HFFc6 (cell line): Measurements from ENCODE around the gene PMVK. TPM values are rescaled to one million over a fixed set of nuclear protein-coding genes. Genes with fewer than 3 reads are reported as not detected.
"Not testable (repeated sequence)": the region's sequence is repeated elsewhere in the genome, so short reads cannot be mapped to it uniquely, and the experiment has no call there.

ENCODE experiments used
- DNase-seq: peaks from one replicate; pipeline ENCODE4 v3.0.0-alpha.2; 2018
- H3K27ac Mint-ChIP-seq: 2 replicates; pipeline ENCODE4 v1.8.0; 2020; ENCODE audit warnings: mild to moderate bottlenecking, mixed read lengths
- H3K27me3 Mint-ChIP-seq: 2 replicates; pipeline ENCODE4 v1.8.0; 2021; ENCODE audit warnings: mild to moderate bottlenecking, moderate library complexity, mixed read lengths; ENCODE audit not compliant: insufficient read depth
- H3K36me3 Mint-ChIP-seq: 2 replicates; pipeline ENCODE4 v1.8.0; 2021; ENCODE audit warnings: low read depth, mixed read lengths
- H3K4me1 Mint-ChIP-seq: 2 replicates; pipeline ENCODE4 v1.8.0; 2020; ENCODE audit warnings: low read depth, mixed read lengths
- H3K4me3 Mint-ChIP-seq: 2 replicates; pipeline ENCODE4 v1.8.0; 2020; ENCODE audit warnings: mild to moderate bottlenecking, moderate library complexity, mixed read lengths
- H3K9me3 Mint-ChIP-seq: 2 replicates; pipeline ENCODE4 v1.8.0; 2020; ENCODE audit warnings: mild to moderate bottlenecking, mixed read lengths
- long read RNA-seq: library from polyadenylated mRNA; unstranded; transcript quantifications from one replicate; pipeline ENCODE4 v2.0.0, GENCODE V29; 2019
- total RNA-seq, 6 experiments: library from RNA; stranded (reverse); fragmentation: NEBNext Ultra II Directional; extraction: Animal tissue kit (Norgen Biotek cat#: 25700); gene quantifications; 2 replicates in 1 of 6; 3 replicates in 5 of 6; pipeline ENCODE4 v1.2.3, GENCODE V29; 2021
- TF ChIP-seq, protein P1 (sequence below): fragments of 200-600 bp; sonication (generic); IDR thresholded peaks from 2 replicates; pipeline ENCODE4 v1.5.0; 2021; ENCODE audit warnings: antibody characterized with exemption, mild to moderate bottlenecking

PMVK gene
- 10 to 100 TPM; 29.1 to 33.4 (median 32.5) TPM for total RNA-seq
- long read RNA-seq, transcript PMVK-201 (5 exons, 1,280 nt), result major isoform, 59 of 61 reads
- long read RNA-seq, partial matches to known transcripts, result 1 of 61 reads
- long read RNA-seq, other reads (novel, unspliced or antisense), result 1 of 61 reads

DNA sequence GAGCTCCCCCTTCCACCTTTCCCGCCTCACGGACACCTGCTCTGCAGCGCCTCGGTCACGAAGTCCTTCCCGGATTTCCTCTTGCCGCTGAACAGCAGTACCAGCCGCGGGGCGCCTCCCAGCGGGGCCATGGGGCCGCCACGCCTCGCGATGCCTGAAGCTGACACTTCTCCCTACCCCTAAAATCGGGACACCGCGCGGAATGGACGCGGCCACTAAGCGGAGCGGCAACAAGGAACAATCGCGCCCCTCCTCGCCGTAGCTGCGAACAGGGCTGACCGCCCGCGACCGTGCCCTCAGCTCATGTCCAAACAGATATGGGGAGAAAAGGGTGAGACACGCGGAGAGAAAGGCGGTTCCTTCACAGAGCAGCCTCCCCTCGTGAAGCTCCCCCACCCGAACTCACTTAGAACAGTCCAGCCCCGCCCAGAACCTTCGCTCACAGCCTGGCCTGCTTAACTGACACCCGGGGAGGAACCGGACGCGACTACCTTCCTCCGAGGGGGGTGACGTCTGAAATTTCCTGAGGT, at the start of gene PMVK:
Gene PMVK, minus strand, starts transcription at position 165 of the 530 bp plus-strand sequence. Its CDS starts 34 bp downstream, at position 131.
- DNase-seq, result peak; percentile 95
- TF ChIP-seq, protein P1, sequence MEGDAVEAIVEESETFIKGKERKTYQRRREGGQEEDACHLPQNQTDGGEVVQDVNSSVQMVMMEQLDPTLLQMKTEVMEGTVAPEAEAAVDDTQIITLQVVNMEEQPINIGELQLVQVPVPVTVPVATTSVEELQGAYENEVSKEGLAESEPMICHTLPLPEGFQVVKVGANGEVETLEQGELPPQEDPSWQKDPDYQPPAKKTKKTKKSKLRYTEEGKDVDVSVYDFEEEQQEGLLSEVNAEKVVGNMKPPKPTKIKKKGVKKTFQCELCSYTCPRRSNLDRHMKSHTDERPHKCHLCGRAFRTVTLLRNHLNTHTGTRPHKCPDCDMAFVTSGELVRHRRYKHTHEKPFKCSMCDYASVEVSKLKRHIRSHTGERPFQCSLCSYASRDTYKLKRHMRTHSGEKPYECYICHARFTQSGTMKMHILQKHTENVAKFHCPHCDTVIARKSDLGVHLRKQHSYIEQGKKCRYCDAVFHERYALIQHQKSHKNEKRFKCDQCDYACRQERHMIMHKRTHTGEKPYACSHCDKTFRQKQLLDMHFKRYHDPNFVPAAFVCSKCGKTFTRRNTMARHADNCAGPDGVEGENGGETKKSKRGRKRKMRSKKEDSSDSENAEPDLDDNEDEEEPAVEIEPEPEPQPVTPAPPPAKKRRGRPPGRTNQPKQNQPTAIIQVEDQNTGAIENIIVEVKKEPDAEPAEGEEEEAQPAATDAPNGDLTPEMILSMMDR, result peak; percentile 72
- no peaks in the 10 kb centered on the region; the same call in 1 of the 2 replicates for H3K27me3 Mint-ChIP-seq
- H3K27ac Mint-ChIP-seq, result peak within 1 kb of the TSS; percentile 100
- no peaks in the 10 kb centered on the region for H3K9me3 Mint-ChIP-seq
- H3K4me3 Mint-ChIP-seq, result peak within 1 kb of the TSS; percentile 99
- H3K36me3 Mint-ChIP-seq, result no peaks in the 10 kb centered on the region
- peaks cover 25% of the 10 kb centered on the region for H3K4me1 Mint-ChIP-seq

DNA sequence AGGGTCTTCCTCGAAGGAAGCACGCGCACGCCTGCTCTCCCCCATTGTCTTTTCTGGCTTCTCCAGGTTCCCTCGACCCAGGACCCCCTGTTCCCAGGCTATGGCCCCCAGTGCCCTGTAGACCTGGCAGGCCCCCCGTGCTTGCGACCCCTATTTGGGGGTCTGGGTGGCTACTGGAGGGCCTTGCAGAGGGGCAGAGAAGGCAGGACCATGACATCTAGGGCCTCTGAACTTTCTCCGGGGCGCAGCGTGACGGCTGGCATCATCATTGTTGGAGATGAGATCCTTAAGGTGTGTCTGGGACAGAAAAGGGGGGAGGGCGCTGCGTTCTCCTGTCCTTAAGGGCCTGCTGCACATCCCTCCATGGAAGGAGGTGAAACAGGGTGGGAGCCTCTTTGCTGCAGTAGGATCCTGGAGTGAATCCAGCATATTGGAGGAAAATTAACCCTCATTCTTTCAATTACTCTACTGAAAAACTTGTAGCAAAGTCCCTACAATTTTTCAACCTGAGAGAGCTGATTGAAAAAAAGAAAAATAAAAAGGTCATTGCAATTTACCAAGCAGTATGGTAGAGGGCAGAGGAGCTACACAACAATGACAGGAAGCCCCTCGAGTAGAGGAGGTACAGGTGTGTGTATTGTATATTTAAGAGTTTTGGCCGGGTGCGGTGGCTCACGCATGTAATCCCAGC, 47.4 kb upstream of the PMVK start:
- no peak overlapping the region for H3K4me3 Mint-ChIP-seq
- peaks cover 12% of the 10 kb centered on the region for H3K4me1 Mint-ChIP-seq
- no peaks in the 10 kb centered on the region for H3K9me3 Mint-ChIP-seq
- H3K27ac Mint-ChIP-seq, result no peak overlapping the region
- no peak for DNase-seq
- H3K27me3 Mint-ChIP-seq, result no peaks in the 10 kb centered on the region
- H3K36me3 Mint-ChIP-seq, result peaks cover 8% of the 10 kb centered on the region; the same call in 1 of the 2 replicates
- TF ChIP-seq, protein P1, result no peak

DNA sequence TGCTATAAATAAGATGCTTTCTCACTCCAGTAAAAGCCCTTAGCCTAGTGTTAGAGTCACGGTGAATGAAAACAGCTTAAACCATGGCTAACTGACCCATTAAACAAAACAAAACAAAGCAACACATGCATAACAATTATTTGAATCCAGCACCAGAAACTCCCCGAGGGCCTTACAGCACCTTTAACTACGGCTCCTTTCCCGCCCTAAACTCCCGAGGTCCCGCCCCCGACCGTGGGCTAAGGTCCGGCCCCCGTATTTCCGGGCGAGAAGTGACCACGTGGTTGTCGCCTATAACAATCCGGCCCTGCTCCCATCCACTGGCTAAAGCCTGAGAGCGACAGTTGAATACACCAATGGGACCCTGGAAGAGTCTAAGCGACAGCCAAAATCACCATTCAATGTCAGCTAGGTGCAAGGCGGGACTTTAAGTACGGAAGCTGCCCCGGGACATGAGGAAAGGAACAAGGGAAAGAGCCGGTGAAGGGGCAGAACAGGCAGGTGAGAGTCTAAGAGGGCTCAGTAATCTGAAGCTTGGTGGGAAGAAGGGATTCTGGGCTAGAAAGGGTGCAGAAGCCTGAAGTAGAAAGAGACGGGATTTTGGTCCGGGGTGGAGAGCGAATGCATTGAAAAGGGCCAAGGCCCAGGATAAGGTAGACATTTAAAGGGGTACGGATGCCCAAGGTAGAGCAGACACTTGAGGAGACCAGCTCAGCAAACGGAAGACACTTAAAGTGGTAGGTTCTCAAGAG, 46.6 kb upstream of the PMVK start, which contains the start of gene FLAD1:
Gene FLAD1, plus strand, starts transcription at position 448 of the 752 bp plus-strand sequence. CDS start 351 bp downstream, outside the sequence.
- H3K9me3 Mint-ChIP-seq, result no peaks in the 10 kb centered on the region
- TF ChIP-seq, protein P1, result no peak
- H3K36me3 Mint-ChIP-seq, result peaks cover 8% of the 10 kb centered on the region; the same call in 1 of the 2 replicates
- H3K27me3 Mint-ChIP-seq, result no peaks in the 10 kb centered on the region
- H3K4me3 Mint-ChIP-seq, result no peak within 1 kb of the TSS
- peak; percentile 100 for DNase-seq
- peaks cover 12% of the 10 kb centered on the region for H3K4me1 Mint-ChIP-seq
- H3K27ac Mint-ChIP-seq, result no peak within 1 kb of the TSS

DNA sequence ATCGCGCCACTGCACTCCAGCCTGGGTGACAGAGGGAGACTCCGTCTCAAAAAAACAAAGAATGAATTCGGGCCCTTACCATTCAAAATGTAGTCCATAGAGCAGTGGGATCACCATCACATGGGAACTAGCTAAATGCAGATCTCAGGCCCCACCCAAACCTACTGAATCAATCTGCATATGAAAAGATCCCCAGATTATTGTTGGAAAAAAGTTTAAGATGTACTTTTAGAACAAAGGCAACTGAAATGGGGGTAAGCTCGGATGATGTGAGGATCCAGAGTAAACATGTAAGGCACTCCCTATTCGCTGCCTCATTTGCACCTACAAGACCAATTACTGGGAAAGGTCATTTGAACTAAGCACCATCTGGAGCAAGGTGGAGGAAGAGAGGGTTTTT, 45.8 kb upstream of the PMVK start:
- Mint-ChIP-seq H3K27ac (no peak overlapping the region), H3K36me3 (peaks cover 8% of the 10 kb centered on the region; the same call in 1 of the 2 replicates), H3K4me1 (peaks cover 12% of the 10 kb centered on the region), H3K9me3 (no peaks in the 10 kb centered on the region), H3K4me3 (no peak overlapping the region), H3K27me3 (no peaks in the 10 kb centered on the region)
- no peak for DNase-seq
- TF ChIP-seq, protein P1, result no peak

DNA sequence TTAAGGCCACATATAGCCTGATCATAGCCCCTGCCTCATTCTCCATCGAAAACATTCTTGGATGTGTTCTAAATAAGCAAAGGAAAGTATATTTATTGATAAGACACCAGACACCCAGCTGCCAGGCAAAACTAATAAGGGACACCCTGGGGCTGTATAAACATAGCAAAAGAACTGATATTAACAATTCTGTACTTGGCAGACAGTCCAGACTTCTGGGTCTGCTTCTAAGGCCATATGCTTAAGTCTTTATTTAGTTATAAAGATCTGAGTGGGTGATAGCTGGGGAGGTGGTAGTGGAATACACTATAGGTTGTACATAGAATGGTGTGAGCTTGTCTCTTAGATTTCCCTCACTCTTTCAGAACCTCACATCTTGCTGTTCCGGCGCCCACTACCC, 41.8 kb upstream of the PMVK start:
- peaks cover 6% of the 10 kb centered on the region for H3K4me1 Mint-ChIP-seq
- peaks cover 8% of the 10 kb centered on the region; the same call in 1 of the 2 replicates for H3K36me3 Mint-ChIP-seq
- H3K27me3 Mint-ChIP-seq, result no peaks in the 10 kb centered on the region
- no peak for DNase-seq
- TF ChIP-seq, protein P1, result no peak
- no peak overlapping the region; the same call in 1 of the 2 replicates for H3K27ac Mint-ChIP-seq
- H3K9me3 Mint-ChIP-seq, result no peaks in the 10 kb centered on the region
- H3K4me3 Mint-ChIP-seq, result no peak overlapping the region

DNA sequence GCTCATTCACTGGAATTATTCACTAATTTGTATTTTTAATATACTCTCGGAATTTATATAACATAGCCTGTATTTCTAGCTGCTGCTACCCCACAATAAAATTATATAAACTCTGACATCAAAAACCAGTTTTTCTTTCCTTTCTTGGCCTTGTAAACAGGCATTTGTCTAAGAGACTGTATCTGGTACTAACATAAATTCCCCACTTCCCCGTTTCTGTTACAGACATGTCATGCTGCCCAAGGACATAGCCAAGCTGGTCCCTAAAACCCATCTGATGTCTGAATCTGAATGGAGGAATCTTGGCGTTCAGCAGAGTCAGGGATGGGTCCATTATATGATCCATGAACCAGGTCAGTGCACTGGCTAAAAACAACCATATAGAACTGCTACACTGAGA, 41.2 kb upstream of the PMVK start:
- not testable (repeated sequence) for H3K9me3 Mint-ChIP-seq, DNase-seq, H3K4me3 Mint-ChIP-seq, H3K27ac Mint-ChIP-seq, H3K27me3 Mint-ChIP-seq, H3K4me1 Mint-ChIP-seq, H3K36me3 Mint-ChIP-seq
